ENCODE measurements around the gene RABGAP1L. TPM values are rescaled to one million over a fixed set of nuclear protein-coding genes. Genes with fewer than 3 reads are reported as not detected.
"Not testable (repeated sequence)": the region's sequence is repeated elsewhere in the genome, so short reads cannot be mapped to it uniquely, and the experiment has no call there.

Gene RABGAP1L
- total and polyA plus RNA-seq, 11 donors, result 18.6 to 195 (median 98.4) TPM

- peaks cover 0 to 17% (median 0%) of the 10 kb centered on the region in 12 donors for H3K4me1 ChIP-seq
- WGBS, 4 donors, result 73 to 87% (median 80%) methylated on average over 2 of the region's 2 CpGs
- H3K27ac ChIP-seq, result no peak overlapping the region
- H3K36me3 ChIP-seq, result no peaks in the 10 kb centered on the region
- no peak for DNase-seq
- ATAC-seq, result no peak
- intact Hi-C loops (cut with DNase I), result loop anchor here in 2 of 10 donors (10.0 kb wide), 3 partner anchors 51 to 131 kb away; no protein-coding TSS in a partner anchor
- H3K4me3 ChIP-seq, result no peak overlapping the region
- TF ChIP-seq POLR2A (IDR thresholded peaks at IDR 0.05), result no peak
- no peak for TF ChIP-seq CTCF (IDR thresholded peaks at IDR 0.05)
- no peaks in the 10 kb centered on the region for H3K27me3 ChIP-seq
- no peaks in the 10 kb centered on the region for H3K9me3 ChIP-seq
These were observed 45.2 kb upstream of the RABGAP1L start for GRCh38 chr1:174114106-174114505.

GRCh38 chr1:174114788-174115448, 44.4 kb upstream of the RABGAP1L start:
- H3K9me3 ChIP-seq, result no peaks in the 10 kb centered on the region
- H3K27me3 ChIP-seq, result no peaks in the 10 kb centered on the region
- H3K27ac ChIP-seq, result no peak overlapping the region
- intact Hi-C loops (cut with DNase I), result loop anchor here in 4 of 10 donors (5.0 to 10.0 kb wide), 5 partner anchors 42 to 130 kb away; partner anchors contain the start of gene RABGAP1L (in 1 of the 4)
- WGBS, 4 donors, result 71 to 78% (median 75%) methylated on average over 6 of the region's 6 CpGs
- no peak overlapping the region for H3K4me3 ChIP-seq
- peaks cover 0 to 17% (median 0%) of the 10 kb centered on the region in 12 donors for H3K4me1 ChIP-seq
- DNase-seq, result no peak
- ATAC-seq, result peak in 3 of 4 donors; percentile 34 to 77 (median 48)
- no peak for TF ChIP-seq POLR2A (IDR thresholded peaks at IDR 0.05)
- TF ChIP-seq CTCF (IDR thresholded peaks at IDR 0.05), result peak; percentile 32 to 75 (median 52)
- no peaks in the 10 kb centered on the region for H3K36me3 ChIP-seq

- DNase-seq (no peak), ATAC-seq (no peak)
- TF ChIP-seq POLR2A (IDR thresholded peaks at IDR 0.05) (no peak), CTCF (IDR thresholded peaks at IDR 0.05) (no peak)
- WGBS, 4 donors, result 86 to 98% (median 95%) methylated on average over 1 of the region's 1 CpG
- Histone ChIP-seq H3K36me3 (no peaks in the 10 kb centered on the region), H3K27ac (no peak overlapping the region), H3K9me3 (no peaks in the 10 kb centered on the region), H3K27me3 (no peaks in the 10 kb centered on the region), H3K4me1 (peaks cover 0 to 17% (median 0%) of the 10 kb centered on the region in 12 donors), H3K4me3 (no peak overlapping the region)
- intact Hi-C loops (cut with DNase I), result loop anchor here in 4 of 10 donors (5.0 to 10.0 kb wide), 5 partner anchors 41 to 129 kb away; partner anchors contain the start of gene RABGAP1L (in 1 of the 4)
These were observed 43.3 kb upstream of the RABGAP1L start for GRCh38 chr1:174116042-174116441.

GRCh38 chr1:174118751-174119150, 40.6 kb upstream of the RABGAP1L start:
- Histone ChIP-seq H3K36me3 (no peaks in the 10 kb centered on the region), H3K9me3 (peaks cover 0 to 5% (median 0%) of the 10 kb centered on the region in 12 donors), H3K4me3 (no peak overlapping the region), H3K27ac (no peak overlapping the region), H3K27me3 (no peaks in the 10 kb centered on the region), H3K4me1 (peaks cover 0 to 6% (median 0%) of the 10 kb centered on the region in 12 donors)
- ATAC-seq (peak; percentile 64 to 95 (median 81)), DNase-seq (no peak)
- TF ChIP-seq POLR2A (IDR thresholded peaks at IDR 0.05) (no peak), CTCF (IDR thresholded peaks at IDR 0.05) (no peak)
- intact Hi-C loops (cut with DNase I), result loop anchor here in 4 of 10 donors (5.0 to 10.0 kb wide), 5 partner anchors 39 to 126 kb away; partner anchors contain the start of gene RABGAP1L (in 1 of the 4)

- H3K36me3 ChIP-seq; H3K4me1 ChIP-seq; H3K27ac ChIP-seq; intact Hi-C loops (cut with DNase I); H3K4me3 ChIP-seq; DNase-seq; ATAC-seq; H3K27me3 ChIP-seq: not testable (repeated sequence)
- peaks cover 0 to 38% (median 9%) of the 10 kb centered on the region in 12 donors for H3K9me3 ChIP-seq
- WGBS, 4 donors, result 81 to 95% (median 90%) methylated on average over 1 of the region's 1 CpG
These were observed 37.0 kb upstream of the RABGAP1L start for GRCh38 chr1:174122318-174122717.
